Measurements from ENCODE around the gene COX10.

Gene COX10

GRCh38 chr17:14245002-14245401, 175.7 kb downstream of the COX10 start:
- no peak for DNase-seq
- no peak for TF ChIP-seq POLR2A (IDR thresholded peaks at IDR 0.05; ENCODE audit: low read length)
- no peak for TF ChIP-seq GATA1 (IDR thresholded peaks at IDR 0.05; ENCODE audit: low read depth, low read length)

DNA sequence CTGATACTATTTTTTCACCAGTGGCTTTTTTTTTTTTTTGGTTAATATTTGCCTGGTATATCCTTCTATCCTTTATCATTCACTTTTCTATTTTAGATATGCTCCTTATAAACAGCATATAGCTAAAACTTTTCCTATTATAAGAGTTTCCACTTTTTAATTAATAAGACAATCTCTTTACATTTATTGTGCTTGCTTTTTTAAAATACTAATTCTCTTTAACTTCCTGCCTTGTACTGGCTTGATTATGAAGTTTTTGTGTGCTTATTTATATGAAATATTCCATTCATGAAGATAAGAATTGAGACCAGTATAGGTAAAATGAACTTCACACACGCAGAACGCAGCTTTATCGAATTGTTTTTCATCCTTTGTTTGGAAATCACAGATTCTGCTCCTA, 176.3 kb downstream of the COX10 start:
- no peak for DNase-seq
- TF ChIP-seq GATA1 (IDR thresholded peaks at IDR 0.05; ENCODE audit: low read depth, low read length) (no peak), POLR2A (IDR thresholded peaks at IDR 0.05; ENCODE audit: low read length) (no peak)

Measured in erythroblast (primary cell).